GM18868 (cell line): ENCODE data around the gene LPP.

Source experiments
- ATAC-seq: cut with Tn5 transposase; IDR thresholded peaks from one replicate; pipeline ENCODE4 v1.9.1; 2021; ENCODE audit warnings: mild to moderate bottlenecking, moderate library complexity; ENCODE audit not compliant: unreplicated experiment

The LPP gene

DNA sequence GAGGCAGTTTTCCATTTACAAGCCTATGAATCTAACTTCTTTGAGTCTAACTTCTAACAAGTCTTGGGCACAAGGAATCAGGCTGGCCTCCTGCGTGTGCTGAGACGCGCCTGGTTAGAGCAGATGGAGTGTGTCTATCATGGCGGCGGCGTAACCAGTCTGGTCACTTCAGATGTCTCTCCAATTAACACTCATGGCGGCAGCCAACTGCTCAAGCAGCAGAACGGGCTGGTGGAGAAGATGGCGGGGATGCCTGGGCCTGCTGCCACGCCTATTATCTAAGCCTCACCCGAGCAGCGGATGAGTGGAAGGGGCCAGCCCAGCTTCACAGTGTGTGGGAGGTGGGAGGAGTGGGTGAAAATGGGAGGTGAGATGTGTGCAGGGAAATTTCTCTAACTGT is 771.4 kb downstream of the LPP start:
- no peak for ATAC-seq

DNA sequence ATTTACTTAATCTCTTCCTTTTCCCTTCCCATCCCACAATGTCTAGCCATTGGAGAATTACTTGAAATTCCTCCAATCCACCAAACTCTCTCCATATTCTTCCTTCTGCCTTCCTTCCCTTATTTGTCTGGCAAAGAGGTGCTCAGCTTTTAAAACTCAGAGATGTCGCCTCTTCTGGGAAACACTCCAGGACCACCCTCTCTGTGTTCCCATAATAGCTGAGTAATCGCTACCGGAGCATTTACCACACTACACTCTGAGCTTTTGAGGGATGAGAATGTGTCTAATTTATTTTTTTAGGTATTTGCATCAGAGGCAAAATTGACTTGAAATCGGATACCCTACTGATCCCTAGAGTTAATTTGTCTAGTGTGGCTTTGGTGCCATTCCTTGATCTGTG is 772.2 kb downstream of the LPP start:
- ATAC-seq: no peak

DNA sequence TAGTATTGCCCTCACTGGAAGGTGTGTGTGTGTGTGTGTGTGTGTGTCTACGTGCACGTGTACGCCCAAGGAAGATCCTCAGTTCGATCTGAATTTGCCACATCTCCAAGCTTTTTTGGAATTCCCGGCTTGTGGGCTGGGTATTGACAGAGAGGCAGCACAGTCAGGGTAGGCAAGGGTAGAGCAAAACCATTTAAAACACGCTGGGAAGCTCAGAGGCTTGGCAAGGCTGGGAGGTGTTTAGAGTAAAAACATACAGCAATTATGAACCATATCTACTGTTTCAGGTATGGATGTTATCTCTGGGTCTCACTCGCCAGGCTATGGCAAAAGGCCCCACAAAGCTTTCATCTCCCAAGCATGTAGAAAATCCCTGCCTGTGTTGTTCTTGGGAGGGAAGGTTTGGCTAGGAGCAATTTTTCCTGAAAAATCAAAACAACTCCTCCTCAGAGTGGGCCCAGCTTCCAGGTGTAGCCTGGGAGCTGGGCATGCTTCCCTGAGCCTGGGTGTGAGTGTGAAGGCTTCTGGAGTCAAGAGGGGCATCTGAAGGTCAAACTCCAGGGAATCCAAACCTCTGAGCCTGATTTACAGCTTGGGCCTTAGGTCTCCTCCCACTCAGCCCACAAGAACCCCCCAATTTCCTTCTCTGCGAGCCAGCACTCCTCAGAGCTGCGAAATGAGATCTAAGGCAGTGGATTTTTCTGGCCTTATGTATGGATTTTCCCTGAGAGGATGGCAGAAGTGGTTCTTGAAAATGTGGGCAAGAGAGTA is 773.0 kb downstream of the LPP start:
- ATAC-seq: no peak

DNA sequence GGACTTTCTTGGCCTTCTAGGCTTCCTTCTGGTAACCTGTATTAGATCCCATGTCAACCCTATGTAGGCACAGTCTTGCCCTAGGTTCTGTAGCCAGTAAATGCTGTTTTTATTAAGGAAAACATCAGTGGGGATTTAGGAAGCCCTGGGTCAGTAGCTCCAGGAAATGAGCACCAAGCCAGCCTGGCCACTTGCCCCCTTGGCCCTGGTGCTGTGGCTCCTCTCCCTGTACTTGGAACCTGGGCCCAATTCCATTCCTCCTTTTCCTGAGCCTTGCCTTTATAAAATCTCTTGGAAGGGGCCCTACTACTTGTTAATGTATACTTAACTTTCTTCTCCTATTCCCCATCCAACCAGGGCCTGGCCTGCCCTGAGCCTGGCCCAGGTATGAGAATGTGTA is 774.0 kb downstream of the LPP start:
- no peak for ATAC-seq

DNA sequence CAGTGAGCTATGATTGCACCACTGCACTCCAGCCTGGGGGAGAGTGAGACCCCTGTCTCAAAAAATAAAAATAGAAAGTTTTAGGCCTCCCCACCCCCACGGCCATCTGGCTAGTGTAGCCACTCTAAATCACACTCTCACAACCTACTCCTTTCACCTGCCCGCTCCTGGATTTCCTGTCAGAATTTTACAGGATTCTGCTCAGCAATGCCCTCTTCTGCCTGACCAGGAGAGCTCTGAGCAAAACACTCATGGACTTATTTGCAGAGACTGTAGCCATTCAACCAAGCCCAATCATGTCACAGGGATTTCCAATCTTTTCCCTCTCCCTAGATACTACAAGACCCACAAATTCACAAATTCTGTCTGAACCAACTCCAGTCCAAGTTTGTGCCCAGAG is 775.2 kb downstream of the LPP start:
- ATAC-seq: no peak

DNA sequence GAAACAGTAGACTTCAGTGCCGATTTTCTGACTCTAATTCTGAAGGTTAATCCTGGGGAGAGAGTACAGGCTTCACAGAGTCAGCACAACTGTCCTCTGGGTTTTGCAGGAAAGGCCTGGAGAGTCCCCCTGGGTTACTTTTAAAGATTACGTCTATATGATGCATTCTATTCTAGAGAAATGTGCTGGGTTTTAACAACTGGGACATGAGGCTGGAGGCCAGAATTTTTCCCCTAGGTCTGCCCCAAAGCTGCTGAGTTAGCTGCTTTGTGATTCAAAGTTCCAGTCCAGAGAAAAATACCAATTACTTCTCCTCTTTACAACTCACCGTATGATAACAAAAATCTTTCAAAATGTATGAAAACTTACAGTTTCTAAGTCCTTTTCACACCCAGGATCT is 777.1 kb downstream of the LPP start:
- no peak for ATAC-seq

DNA sequence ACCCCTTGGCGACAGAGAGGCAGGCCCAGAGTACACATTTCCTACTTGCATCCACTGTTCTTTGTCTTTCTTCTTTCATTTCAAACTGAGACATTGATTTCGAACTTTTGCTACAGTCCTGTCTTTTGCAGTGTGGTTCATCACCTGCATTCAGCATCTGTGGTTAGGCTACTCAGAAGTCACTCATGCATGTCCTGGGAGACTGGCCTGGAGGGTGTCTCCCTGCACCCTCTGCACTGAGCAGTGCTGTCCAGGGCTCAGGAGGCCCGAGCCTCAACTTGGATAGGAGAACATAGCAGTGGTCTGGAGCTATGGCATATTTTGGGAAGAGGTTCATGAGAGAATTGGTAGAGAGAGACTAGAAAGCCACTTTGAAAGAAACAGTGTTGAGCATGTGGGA is 777.6 kb downstream of the LPP start:
- ATAC-seq: no peak

DNA sequence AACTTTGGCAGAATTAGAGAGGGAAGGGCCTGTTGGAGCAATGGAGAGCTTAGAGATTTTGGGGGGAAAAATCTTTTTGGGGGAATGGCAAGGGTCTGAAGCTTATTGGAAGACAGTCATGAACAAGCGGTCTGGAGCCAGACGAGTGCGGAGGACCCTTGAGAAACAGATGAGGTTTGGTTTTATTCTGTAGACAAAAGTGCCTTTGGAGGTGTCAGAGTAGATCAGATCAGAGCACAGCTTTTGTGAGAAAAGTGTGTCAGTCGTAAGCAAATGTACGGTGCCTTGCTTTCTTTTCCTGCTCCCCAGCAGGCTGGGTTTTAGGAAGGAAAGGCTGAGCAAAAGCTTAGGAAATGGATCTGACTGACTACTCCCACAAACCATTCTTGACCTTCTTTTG is 781.0 kb downstream of the LPP start:
- ATAC-seq: no peak

DNA sequence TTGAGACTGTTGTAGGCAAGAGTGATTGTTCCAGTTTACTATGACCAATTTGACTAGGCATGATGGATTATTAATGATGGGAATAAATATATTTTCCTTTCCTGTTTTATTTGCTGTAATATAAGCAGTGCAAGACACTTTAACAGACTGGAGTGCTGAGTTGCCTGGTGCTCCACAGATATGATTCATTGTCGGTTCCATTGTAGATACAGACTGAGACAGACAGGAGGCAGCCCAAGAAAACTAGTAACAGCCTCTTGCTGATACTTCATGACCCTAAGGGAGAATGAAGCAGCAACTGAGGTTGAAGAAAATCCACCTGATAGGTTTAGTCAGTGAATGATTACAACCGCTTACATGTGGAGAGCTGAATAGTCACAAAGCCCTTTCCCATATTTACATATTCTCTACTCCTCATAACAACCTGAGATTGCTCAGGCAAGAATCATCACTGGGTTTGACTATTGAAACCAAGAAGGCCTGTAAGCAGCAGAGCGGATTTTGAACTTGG is 782.7 kb downstream of the LPP start:
- ATAC-seq: no peak

DNA sequence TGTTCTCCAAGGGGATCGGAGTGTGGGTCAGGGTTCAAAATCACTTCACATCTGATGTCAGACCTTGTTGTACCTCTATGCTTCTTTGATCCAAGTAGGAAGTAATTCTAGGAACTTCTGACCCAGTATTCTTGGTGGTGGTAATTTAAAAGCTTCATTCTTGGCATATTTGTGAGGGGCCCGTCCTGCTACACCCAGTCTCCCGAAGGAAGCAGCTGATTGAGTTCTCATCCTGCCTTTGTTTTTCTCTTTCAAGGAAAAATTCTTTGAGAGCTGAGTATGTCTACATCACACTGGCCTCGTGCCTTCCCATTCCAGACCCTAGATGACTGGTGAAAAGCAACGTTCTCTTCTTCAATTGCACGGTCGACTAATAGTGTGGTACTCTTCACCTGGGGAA is 783.4 kb downstream of the LPP start:
- no peak for ATAC-seq

DNA sequence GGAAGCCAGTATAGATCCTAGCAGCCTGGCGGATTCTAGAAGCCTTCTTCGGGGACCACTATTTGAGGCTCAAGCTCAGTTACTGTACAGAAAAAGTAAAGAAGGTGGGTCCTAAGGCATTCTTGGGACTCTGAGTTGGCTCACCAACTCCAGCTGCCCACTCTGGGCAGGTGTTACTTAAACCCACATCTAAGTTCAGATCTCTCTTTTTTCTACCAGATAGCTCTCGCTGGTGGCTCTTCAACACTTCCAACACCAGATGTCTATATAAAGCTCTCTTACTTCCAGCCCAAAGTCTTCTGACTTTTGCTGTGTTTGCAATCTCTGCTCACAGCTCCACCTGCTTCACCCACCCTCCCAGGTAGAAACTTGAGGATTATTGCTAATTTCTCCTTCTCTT is 785.0 kb downstream of the LPP start:
- no peak for ATAC-seq

DNA sequence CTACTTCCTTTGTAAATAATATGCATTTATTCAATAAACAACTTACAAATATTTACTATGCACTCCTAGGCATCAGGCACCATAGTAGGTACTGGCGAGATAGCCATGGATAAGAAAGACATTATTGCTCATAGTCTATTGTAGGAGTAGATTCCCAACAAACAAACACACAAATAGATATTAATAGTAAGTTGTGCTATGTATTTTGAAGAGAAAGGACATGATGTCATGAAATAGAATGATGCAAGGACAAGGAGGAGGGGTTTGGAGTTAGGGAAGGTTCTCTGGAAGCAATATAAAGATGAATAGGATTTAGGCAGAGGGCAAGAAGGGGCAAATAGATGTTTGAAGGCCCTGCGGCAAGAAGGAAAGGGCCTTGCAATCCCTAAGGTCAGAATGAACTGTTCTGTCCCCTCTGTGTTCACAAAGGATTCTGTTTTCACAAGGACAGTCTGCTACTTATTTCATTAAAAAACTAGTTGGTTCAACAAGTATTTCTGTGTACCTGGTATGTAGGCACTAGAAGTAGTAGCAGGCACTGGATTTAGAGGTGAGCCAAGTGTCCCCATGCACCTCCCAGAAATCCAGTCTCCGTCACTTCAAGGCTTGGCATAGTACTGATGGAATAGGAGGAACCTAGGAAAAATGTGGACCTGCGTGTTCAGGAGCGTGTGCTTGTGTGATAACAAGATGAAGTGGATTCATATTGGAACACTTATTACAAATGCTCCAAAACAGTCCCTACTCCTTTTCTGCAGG is 786.0 kb downstream of the LPP start:
- no peak for ATAC-seq
